HL-60/S4 (cell line): ENCODE results near the gene TLL2.

Source experiments
- in situ Hi-C: fragments of 300-500 bp; cut with MboI; formaldehyde crosslinking; loops from 2 replicates; pipeline ENCODE4 v1.14.3; 2022; ENCODE audit warnings: low sequenced_read_pairs

TLL2 gene

DNA sequence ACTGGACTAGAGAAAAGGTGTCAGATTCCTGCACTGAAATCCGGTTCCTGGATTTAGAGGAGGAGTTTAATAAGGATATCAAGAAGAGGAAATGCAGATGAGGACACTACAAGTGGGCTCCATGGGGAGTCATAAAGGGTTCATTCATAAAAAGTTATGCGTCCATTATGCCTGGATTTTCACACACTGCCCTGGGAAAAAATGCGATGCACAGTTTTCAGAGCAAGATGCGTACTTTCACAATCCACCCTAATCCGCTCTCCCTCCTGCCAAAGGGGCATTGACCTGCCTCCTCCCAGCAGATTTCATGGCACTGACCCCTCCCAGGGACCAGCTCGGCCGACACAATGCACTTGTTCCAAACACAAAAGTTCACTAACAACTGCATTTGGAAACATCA is 112.7 kb downstream of the TLL2 start:
- in situ Hi-C loops, result loop anchor here (5.0 kb wide), 1 partner anchor 1296 kb away; no protein-coding TSS in a partner anchor

GRCh38 chr10:96400465-96400864 is 113.3 kb downstream of the TLL2 start:
- in situ Hi-C loops, result loop anchor here (5.0 kb wide), 1 partner anchor 1297 kb away; no protein-coding TSS in a partner anchor

GRCh38 chr10:96397902-96398301 is 115.8 kb downstream of the TLL2 start:
- in situ Hi-C loops, result loop anchor here (25.0 kb wide), 1 partner anchor 364 kb away; no protein-coding TSS in a partner anchor

GRCh38 chr10:96395931-96396877 is 117.5 kb downstream of the TLL2 start:
- in situ Hi-C loops, result loop anchor here (25.0 kb wide), 1 partner anchor 366 kb away; no protein-coding TSS in a partner anchor

DNA sequence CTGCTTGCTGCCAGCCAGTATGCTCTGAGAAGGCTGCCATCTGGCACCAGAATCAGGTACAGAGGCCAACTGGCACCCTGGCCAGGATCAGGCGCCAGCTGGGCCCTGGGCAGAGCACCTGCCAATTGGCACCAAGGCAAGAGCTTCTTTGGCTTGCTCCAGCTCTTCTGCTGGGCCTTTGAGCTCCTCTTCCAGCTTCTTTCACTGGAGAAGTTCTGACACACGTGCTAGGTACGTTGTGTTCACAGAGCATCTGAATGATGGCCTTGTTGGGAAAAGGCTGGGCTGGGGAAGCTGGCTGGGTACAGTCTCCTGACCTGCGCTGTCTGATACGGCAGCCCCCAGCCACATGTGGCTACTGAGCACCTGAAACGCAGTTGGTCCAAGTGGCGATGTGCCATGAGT is 123.3 kb downstream of the TLL2 start:
- in situ Hi-C loops, result loop anchor here (25.0 kb wide), 1 partner anchor 372 kb away; no protein-coding TSS in a partner anchor

DNA sequence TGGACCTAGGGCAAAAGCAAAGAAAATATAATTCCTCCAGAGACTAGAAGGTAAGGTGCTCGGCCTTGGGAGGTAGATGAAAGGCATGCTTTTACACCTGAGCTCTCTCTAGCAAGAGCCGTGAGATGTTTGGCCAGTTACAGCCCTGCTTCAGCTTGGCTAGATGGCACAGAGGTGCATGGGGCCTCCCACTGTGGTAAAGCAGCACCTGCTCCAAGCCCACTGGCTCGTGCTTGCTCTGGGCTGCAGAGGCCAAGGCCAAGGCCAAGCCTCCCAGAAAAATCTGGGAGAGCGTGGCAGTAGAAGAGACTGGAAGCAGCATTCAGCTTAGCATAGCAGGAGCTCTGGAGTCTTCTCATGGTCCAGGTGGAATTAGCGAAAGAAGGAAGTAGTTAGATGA is 123.9 kb downstream of the TLL2 start:
- in situ Hi-C loops, result loop anchor here (25.0 kb wide), 1 partner anchor 373 kb away; no protein-coding TSS in a partner anchor

DNA sequence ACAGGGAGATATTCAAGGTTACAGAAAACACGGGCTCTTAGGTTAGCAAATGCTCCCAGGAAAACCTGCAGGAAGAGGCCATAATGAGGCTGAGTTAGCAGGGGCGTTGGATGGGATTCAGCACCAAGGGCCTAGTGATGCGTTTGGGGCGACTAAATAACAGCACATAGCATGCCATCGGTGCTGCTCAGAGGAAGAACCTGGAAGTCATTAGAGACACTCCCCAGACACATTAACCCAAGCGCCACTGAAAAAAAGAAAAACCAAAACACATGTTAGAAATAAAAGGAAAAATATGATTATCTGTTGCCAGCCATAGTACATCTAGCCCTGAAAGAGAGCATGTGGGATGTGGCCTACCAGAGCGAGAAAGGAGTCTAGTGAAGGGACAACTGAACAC is 126.1 kb downstream of the TLL2 start:
- in situ Hi-C loops, result loop anchor here (25.0 kb wide), 1 partner anchor 375 kb away; no protein-coding TSS in a partner anchor

DNA sequence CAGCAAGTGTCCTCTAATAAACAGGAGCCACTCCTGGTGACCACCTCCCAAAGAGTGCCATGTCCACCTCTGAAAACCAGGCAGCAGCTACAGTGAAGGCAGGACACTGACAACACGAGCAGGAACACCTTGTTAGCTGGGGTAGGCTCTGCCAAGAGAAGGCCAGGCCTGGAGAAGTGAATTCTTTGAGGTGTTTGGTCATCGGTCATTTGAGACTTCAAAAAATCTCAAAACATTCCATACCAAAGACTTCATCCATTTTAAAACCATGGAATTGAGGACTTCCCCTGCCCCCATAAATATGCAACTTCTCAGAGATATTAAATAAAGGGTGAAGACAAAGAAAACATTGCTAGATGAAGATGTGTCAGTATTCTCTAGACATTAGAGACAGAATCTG is 126.6 kb downstream of the TLL2 start:
- in situ Hi-C loops, result loop anchor here (25.0 kb wide), 1 partner anchor 375 kb away; no protein-coding TSS in a partner anchor

GRCh38 chr10:96384506-96384905 is 129.2 kb downstream of the TLL2 start:
- in situ Hi-C loops, result loop anchor here (25.0 kb wide), 1 partner anchor 378 kb away; no protein-coding TSS in a partner anchor

GRCh38 chr10:96380821-96381220 is 132.9 kb downstream of the TLL2 start:
- in situ Hi-C loops, result loop anchor here (25.0 kb wide), 1 partner anchor 381 kb away; no protein-coding TSS in a partner anchor

- in situ Hi-C loops, result loop anchor here (25.0 kb wide), 1 partner anchor 383 kb away; no protein-coding TSS in a partner anchor
Measured at GRCh38 chr10:96379758-96380157, 134.0 kb downstream of the TLL2 start.

GRCh38 chr10:96378741-96379140 is 135.0 kb downstream of the TLL2 start:
- in situ Hi-C loops, result loop anchor here (25.0 kb wide), 1 partner anchor 384 kb away; no protein-coding TSS in a partner anchor

- in situ Hi-C loops, result loop anchor here (25.0 kb wide), 1 partner anchor 384 kb away; no protein-coding TSS in a partner anchor
Measured at GRCh38 chr10:96377816-96378294, 135.9 kb downstream of the TLL2 start.

- in situ Hi-C loops, result loop anchor here (25.0 kb wide), 1 partner anchor 386 kb away; no protein-coding TSS in a partner anchor
Measured at GRCh38 chr10:96376483-96376882, 137.2 kb downstream of the TLL2 start.

DNA sequence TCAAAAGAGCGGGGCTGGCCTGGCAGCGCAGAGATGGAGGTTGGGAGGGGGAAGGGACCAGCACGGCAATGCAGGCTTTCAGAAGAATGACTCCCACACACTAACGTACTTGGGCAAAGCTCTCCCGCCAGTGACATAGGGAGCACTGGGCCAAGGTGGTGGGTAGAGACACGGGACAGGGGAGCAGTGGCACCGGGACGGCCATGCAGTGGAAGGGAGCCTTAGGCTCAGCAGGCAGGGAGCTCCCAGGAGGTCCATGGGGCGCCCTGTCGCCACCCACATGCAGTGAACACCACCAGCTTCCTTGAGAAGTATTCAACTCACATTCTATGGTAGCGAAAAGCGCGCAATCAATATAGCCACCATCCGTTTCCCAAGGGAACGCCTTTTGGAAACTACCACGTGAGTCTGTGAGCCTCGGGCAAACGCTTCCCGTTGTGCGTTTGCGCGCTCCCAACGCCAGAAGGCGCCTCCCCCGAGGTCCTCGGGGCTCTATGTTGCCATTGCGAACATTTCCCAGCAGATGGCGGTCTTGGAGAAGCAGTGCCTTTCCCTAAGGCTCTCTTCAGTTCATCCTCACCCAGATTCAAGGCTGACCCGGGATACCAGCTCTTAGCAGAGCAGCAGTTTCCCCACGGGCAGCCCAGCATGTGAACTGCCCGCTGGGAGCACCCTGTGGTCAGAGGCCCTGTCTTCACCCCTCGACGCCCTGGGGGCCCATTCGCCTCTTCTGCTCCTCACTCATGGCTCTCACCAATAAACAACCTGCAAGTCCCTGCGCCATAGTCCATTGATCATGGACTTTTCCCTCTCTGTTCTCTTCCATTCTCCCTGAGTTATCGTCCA is 138.5 kb downstream of the TLL2 start:
- in situ Hi-C loops, result loop anchor here (25.0 kb wide), 1 partner anchor 387 kb away; no protein-coding TSS in a partner anchor

DNA sequence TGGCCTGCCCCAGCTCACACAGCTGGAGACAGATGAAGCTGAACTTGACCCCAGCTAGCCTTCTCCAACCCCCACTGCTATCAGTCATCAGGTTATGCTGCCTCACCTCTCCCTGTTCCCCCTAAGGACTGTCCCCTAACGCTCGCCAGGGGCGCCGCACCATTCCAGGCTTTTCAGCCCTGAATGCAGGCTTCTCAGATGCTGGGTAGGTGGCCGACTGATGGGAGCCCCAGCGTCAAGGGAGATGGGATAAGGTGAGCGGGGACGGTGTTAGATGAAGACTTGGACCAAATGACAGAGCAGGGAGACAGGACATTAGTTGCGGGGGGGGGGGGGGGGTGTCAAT is 139.1 kb downstream of the TLL2 start:
- in situ Hi-C loops, result no loop called here

- in situ Hi-C loops, result no loop called here
Measured at GRCh38 chr10:96374004-96374403, 139.7 kb downstream of the TLL2 start.

DNA sequence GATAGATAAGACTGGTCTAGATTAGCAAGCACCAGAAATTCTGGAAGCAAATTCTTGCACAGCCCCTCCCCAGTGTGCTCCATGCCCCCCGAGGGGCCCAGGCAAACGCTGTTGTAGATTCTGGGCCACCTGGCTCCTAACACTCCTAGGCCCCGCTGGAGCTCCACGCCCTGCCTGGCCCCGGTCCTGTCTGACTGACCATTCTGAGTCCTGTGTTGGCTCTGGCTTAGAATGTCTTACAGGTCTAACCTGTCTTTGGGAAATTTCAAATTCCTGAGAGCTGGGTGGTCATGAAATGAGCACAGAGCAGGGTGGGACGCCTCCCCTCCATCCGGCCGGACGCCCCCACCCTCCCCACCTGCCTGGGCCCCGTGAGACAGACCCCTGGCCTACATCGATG is 142.4 kb downstream of the TLL2 start:
- in situ Hi-C loops, result no loop called here

GRCh38 chr10:96370584-96371157 is 143.1 kb downstream of the TLL2 start:
- in situ Hi-C loops, result no loop called here
